AG09319 (cell line): ENCODE results near the gene STKLD1.

Experiments
- DNase-seq: peaks from one replicate; pipeline ENCODE4 v3.0.0-alpha.2; 2010; ENCODE audit warnings: low read depth; ENCODE audit errors: extremely low read depth
- TF ChIP-seq, protein P1 (sequence below): IDR thresholded peaks from 2 replicates; pipeline ENCODE4 v1.5.1; 2011; ENCODE audit warnings: low read depth, mild to moderate bottlenecking, inconsistent platforms, low read length, moderate library complexity

The STKLD1 gene

GRCh38 chr9:133428617-133429101, 52.5 kb downstream of the STKLD1 start:
- DNase-seq: no peak
- TF ChIP-seq, protein P1, sequence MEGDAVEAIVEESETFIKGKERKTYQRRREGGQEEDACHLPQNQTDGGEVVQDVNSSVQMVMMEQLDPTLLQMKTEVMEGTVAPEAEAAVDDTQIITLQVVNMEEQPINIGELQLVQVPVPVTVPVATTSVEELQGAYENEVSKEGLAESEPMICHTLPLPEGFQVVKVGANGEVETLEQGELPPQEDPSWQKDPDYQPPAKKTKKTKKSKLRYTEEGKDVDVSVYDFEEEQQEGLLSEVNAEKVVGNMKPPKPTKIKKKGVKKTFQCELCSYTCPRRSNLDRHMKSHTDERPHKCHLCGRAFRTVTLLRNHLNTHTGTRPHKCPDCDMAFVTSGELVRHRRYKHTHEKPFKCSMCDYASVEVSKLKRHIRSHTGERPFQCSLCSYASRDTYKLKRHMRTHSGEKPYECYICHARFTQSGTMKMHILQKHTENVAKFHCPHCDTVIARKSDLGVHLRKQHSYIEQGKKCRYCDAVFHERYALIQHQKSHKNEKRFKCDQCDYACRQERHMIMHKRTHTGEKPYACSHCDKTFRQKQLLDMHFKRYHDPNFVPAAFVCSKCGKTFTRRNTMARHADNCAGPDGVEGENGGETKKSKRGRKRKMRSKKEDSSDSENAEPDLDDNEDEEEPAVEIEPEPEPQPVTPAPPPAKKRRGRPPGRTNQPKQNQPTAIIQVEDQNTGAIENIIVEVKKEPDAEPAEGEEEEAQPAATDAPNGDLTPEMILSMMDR: no peak

DNA sequence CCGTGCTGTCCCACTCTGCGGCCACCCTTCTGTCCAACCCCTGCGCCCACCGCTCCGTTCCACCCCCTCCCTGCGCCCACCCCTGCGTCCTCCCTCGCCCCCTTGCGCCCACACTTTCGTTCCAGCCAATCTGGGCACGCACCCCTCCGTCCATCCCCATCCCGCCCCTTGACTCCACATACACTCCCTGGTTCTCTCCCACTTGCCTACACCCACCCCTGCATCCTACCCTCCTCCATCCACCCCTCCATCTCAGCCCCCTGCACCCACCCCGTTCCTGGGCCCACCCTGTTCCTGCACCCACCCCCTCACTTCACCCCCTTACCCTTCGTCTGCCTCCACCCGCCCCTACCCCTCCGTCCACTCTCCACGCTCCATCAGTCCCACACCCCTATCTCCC, 53.0 kb downstream of the STKLD1 start:
- TF ChIP-seq, protein P1: no peak
- no peak for DNase-seq

- no peak for DNase-seq
- TF ChIP-seq, protein P1: peak; percentile 22
These were observed 53.5 kb downstream of the STKLD1 start for GRCh38 chr9:133429641-133430161.

DNA sequence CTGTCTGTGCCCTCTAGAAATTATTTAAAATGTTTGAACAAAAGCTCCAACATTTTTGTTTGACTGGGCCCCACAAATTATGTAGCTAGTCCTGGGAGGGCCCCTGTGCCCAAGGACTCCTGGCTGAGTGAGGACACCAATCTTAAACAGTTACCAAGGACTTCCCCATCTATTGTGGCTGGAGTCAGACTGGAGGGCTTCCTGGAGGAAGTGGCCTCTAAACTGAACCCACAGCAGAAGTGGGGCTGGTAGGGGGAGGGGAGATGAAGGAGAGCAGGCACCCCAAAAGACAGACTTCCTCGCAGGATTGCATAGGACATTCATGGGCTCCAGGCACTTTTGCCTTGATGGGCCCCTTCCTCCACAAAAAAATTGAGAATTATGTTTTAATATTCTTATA, 54.1 kb downstream of the STKLD1 start:
- TF ChIP-seq, protein P1: no peak
- no peak for DNase-seq

- DNase-seq: no peak
- TF ChIP-seq, protein P1: no peak
These were observed 57.2 kb downstream of the STKLD1 start for GRCh38 chr9:133433351-133433843.

DNA sequence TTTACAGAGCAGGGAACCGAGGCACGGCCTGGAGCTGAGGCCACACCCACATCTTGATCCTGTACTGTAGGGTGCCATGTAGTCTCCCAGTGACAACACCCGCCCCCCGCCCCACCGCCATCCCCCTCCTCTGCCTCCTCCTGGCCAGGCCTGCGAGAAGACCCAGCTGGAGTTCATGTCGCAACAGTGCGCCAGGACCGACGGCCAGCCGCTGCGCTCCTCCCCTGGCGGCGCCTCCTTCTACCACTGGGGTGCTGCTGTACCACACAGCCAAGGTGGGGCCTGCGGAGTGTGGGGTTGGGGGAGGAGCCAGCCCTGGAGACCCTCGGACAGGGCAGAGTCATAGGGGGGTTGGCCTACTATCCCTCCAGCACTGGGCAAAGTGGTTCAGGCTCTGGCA, 60.5 kb downstream of the STKLD1 start:
- TF ChIP-seq, protein P1: no peak
- DNase-seq: no peak

DNA sequence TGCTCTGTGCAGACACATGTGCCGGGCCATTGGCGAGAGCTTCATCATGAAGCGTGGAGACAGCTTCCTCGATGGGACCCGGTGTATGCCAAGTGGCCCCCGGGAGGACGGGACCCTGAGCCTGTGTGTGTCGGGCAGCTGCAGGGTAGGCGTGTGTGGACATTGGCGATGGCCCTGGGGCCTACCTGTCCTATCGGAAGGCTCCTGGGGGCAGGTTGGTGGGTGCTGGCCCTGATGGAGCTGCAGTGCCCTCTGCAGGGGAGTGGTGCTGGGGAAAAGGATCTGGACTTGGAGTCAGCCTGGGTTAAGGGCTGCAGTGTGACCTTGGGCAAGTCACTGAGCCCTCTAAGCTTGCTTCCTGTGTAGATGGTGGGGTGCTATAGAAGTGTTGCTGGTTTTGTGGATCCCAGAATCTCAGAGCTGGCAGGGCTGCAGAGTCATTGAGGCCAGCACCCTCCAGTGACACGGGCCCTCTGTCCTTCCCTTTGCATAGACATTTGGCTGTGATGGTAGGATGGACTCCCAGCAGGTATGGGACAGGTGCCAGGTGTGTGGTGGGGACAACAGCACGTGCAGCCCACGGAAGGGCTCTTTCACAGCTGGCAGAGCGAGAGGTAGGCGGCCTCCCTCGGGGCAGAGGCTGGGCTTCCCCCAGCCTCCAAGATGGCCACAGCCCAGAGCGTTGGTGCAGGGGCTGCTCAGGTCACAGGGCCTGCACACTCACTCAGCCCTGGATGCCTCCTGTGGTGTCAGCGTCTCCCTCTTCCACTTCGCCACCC, 61.8 kb downstream of the STKLD1 start:
- TF ChIP-seq, protein P1: no peak
- DNase-seq: no peak
